ENCODE measurements around the gene FAN1. TPM values are rescaled to one million over a fixed set of nuclear protein-coding genes. Genes with fewer than 3 reads are reported as not detected.

FAN1 gene
- 9.6 to 12.6 TPM (median 11.6 TPM) in 5 replicates for total RNA-seq (2022; extraction: Qiagen RNA extraction; ENCODE audit: low read depth)

DNA sequence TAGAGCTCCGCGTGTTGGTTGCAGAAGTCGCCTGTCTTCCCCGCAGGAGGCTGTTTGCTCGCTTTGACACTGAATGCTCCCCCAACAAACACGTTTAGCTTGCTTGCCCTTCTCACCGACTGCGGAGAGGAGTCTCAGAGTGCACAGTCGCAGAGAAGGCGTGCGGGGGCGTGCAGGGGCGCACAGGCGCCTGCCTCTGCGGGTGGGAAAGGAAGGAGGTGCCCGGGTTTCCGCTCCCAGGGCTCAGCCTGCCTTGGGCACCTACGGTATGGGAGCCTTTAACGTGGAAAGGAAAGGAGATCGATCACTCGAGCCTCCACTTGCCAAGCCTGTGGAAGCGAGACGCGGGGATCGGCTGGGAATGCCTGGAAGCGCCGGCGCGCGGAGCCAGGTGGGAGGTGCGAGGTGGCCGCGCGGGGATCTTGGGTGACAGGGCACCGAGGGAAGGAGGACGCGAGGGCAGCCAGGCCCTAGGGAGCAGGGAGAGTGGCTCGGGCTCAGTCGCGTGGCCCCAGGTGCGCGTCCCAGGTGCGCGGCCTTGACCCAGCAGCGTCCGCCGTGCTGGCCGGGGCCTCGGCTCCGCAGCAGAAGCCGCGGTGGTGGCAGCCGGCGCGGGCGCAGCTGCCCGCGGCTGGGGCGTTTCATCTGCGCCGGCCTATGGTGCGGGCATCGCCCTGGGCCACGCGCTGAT is at the start of gene FAN1:
TSS of gene FAN1 (plus strand) at position 419 of the 691 bp plus-strand sequence. CDS start 749 bp downstream, outside the sequence.

DNA sequence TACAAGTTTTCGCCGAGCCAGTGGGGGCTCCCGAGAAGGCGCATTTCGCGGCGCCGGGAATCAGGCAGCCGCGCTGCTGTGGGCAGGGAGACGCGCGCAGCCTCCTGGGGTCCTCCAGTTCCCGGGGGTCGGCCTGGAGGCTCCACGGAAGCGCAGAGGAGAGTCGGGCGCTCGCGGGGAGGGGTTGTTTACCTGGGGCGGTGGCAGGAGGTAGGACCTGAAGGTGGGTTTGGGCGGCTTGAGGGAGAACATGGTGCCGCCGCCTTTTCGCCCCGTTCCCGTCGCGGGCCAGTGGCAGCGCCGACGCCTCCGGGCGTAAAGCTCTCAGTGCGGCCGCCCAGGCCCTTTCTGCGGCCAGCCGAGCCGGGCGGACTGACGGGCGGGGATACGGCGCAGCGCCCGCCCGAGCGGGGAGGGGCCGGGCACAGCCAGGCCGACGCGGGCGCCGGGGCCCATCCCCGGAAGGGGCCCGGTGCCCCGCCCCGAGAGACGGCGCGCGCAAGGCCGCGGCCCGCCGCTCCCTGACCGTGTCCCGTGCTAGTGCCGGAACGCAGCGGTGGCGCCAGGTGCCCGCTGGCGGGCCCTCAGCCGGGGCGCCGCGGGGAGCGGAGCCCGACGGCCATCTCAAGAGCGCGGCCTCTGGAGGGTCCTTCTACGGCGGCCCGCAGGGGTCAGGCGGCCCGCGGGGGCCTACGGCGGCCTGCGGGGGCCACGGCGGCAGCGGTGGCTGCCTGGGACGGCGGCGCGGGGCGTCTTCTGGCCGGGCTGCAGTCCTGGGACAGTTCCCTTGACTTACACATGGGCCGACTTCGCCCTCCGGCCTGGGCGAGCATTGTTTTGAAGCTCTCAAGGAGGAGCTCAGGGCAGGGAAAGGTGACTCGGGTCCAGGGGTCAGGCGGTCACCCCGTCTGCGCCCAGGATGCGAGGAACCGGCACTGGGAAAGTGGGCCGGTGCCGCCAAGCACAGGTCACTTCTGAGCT is 87.8 kb downstream of the FAN1 start, which contains the start of gene MTMR10:
TSS of gene MTMR10 (minus strand) at position 374 of the 981 bp plus-strand sequence. CDS start at position 252, 122 bp downstream.

Other genes with a start within 250 kb of the FAN1 start
- gene MTMR10, start 87.7 kb downstream of the FAN1 start, total RNA-seq (2022; extraction: Qiagen RNA extraction; ENCODE audit: low read depth) = 10.9 to 18.5 TPM (median 17.9 TPM) in 5 replicates
- gene TRPM1, start 197.8 kb downstream of the FAN1 start, total RNA-seq (2022; extraction: Qiagen RNA extraction; ENCODE audit: low read depth) = not detected in 5 replicates